CD14-positive monocyte (primary cell): ENCODE measurements around the gene SAMSN1. TPM values are rescaled to one million over a fixed set of nuclear protein-coding genes. Genes with fewer than 3 reads are reported as not detected.

ENCODE experiments used
- DNase-seq, 3 donors: peaks; one replicate each; pipeline ENCODE4 v3.0.0-alpha.2; 2011 to 2022
- H2AFZ ChIP-seq: 2 replicates; pipeline ENCODE4 v1.6.0; 2012; ENCODE audit warnings: mild to moderate bottlenecking, low read depth, low read length, inconsistent platforms; ENCODE audit not compliant: insufficient read depth, poor library complexity, severe bottlenecking
- H3K27ac ChIP-seq, 2 donors: 1 replicate in 1 of 2; 2 replicates in 1 of 2; pipeline ENCODE4 v1.5.1; 2012 to 2013; ENCODE audit warnings: low read length in 2 of 2, control low read depth in 1 of 2, inconsistent platforms in 1 of 2, low read depth in 1 of 2, mild to moderate bottlenecking in 1 of 2
- H3K27me3 ChIP-seq, 2 donors: one replicate each; pipeline versions ENCODE4 v1.6.0 to v1.6.1; 2011 to 2013; ENCODE audit warnings: low read length in 2 of 2; ENCODE audit not compliant: control insufficient read depth in 2 of 2, insufficient read depth in 2 of 2
- H3K36me3 ChIP-seq, 2 donors: replicated peaks in 1 of 2; 1 replicate in 1 of 2; 2 replicates in 1 of 2; pipeline versions ENCODE4 v1.5.1 to v1.6.1; 2012 to 2013; ENCODE audit warnings: low read length in 2 of 2, control low read depth in 1 of 2, inconsistent platforms in 1 of 2, mild to moderate bottlenecking in 1 of 2; ENCODE audit not compliant: insufficient read depth in 2 of 2, control insufficient read depth in 1 of 2
- H3K4me1 ChIP-seq, 2 donors: 1 replicate in 1 of 2; 2 replicates in 1 of 2; pipeline versions ENCODE4 v1.5.1 to v1.6.1; 2012 to 2013; ENCODE audit warnings: low read length in 2 of 2, control low read depth in 1 of 2, inconsistent platforms in 1 of 2, mild to moderate bottlenecking in 1 of 2, moderate library complexity in 1 of 2; ENCODE audit not compliant: insufficient read depth in 2 of 2, control insufficient read depth in 1 of 2
- H3K4me2 ChIP-seq: replicated peaks from 2 replicates; pipeline ENCODE3; 2012; ENCODE audit warnings: low read length, moderate library complexity, mild to moderate bottlenecking; ENCODE audit not compliant: poor library complexity, severe bottlenecking; ENCODE audit errors: extremely low read depth
- H3K4me3 ChIP-seq, 3 experiments: fragments of 200-600 bp in 1 of 3; sonication (generic) in 1 of 3; replicated peaks in 1 of 3; 1 replicate in 2 of 3; 2 replicates in 1 of 3; pipeline ENCODE4 v1.5.1; 2011 to 2013; ENCODE audit warnings: low read length in 3 of 3, mild to moderate bottlenecking in 3 of 3, control low read depth in 2 of 3, low read depth in 2 of 3, inconsistent platforms in 1 of 3, moderate library complexity in 1 of 3
- H3K79me2 ChIP-seq: 2 replicates; pipeline ENCODE4 v1.6.0; 2012; ENCODE audit warnings: mild to moderate bottlenecking, control low read depth, inconsistent platforms, low read length, moderate library complexity; ENCODE audit not compliant: insufficient read depth
- H3K9ac ChIP-seq: 2 replicates; pipeline ENCODE4 v1.6.0; 2017; ENCODE audit warnings: low read length, mild to moderate bottlenecking; ENCODE audit not compliant: insufficient read depth, poor library complexity, severe bottlenecking
- H3K9me3 ChIP-seq, 2 donors: replicated peaks in 1 of 2; 1 replicate in 1 of 2; 2 replicates in 1 of 2; pipeline versions ENCODE4 v1.5.1 to v1.6.1; 2012 to 2013; ENCODE audit warnings: low read length in 2 of 2, control low read depth in 1 of 2; ENCODE audit not compliant: control insufficient read depth in 1 of 2, insufficient read depth in 1 of 2
- H4K20me1 ChIP-seq: 2 replicates; pipeline ENCODE4 v1.6.0; 2012; ENCODE audit warnings: mild to moderate bottlenecking, low read length, control low read depth, moderate library complexity; ENCODE audit not compliant: insufficient read depth
- H3K27ac Mint-ChIP-seq, 7 donors: one replicate each; pipeline ENCODE4 v1.8.0; 2020; ENCODE audit warnings: mild to moderate bottlenecking in 7 of 7, mixed read lengths in 7 of 7, moderate library complexity in 6 of 7, inconsistent platforms in 2 of 7
- H3K27me3 Mint-ChIP-seq, 3 donors: one replicate each; pipeline ENCODE4 v1.8.0; 2021 to 2022; ENCODE audit warnings: low read depth in 3 of 3, mild to moderate bottlenecking in 3 of 3, mixed read lengths in 3 of 3, moderate library complexity in 3 of 3, inconsistent platforms in 1 of 3
- H3K36me3 Mint-ChIP-seq, 2 donors: one replicate each; pipeline ENCODE4 v1.8.0; 2020; ENCODE audit warnings: mixed read lengths in 2 of 2, inconsistent platforms in 1 of 2, mild to moderate bottlenecking in 1 of 2
- H3K4me1 Mint-ChIP-seq: one replicate; pipeline ENCODE4 v1.8.0; 2020; ENCODE audit warnings: mild to moderate bottlenecking, mixed read lengths
- H3K4me3 Mint-ChIP-seq, 2 donors: one replicate each; pipeline ENCODE4 v1.8.0; 2020; ENCODE audit warnings: mild to moderate bottlenecking in 2 of 2, mixed read lengths in 2 of 2, moderate library complexity in 1 of 2
- H3K9me3 Mint-ChIP-seq, 7 donors: one replicate each; pipeline ENCODE4 v1.8.0; 2020 to 2022; ENCODE audit warnings: mixed read lengths in 7 of 7, mild to moderate bottlenecking in 6 of 7, moderate library complexity in 6 of 7, inconsistent platforms in 2 of 7
- WGBS: methylation state at CpG from one replicate; pipeline ENCODE4 v1.1.5; 2013; ENCODE audit warnings: missing lambda C conversion rate; ENCODE audit not compliant: insufficient coverage; 5-methylcytosine and 5-hydroxymethylcytosine counted together
- intact Hi-C, 2 donors: fragments of 100-400 bp; cut with micrococcal nuclease; formaldehyde crosslinking; loops; one replicate each; pipeline versions ENCODE4 v1.15.0 to v1.15.1; 2023
- polyA plus RNA-seq, 3 donors: library from polyadenylated mRNA; depleted of rRNA in 1 of 3; unstranded in 2 of 3; stranded (reverse) in 1 of 3; fragments of 300-500 nt in 2 of 3; fragments of >200 nt in 1 of 3; fragmentation: Illumina TruSeq in 2 of 3; gene quantifications; 1 replicate in 2 of 3; 2 replicates in 1 of 3; pipeline ENCODE4 v1.2.3, GENCODE V29; 2012 to 2021
- TF ChIP-seq, protein P1 (sequence below): fragments of 200-600 bp; IDR thresholded peaks from one replicate; pipeline ENCODE4 v1.8.0; 2022; ENCODE audit warnings: antibody characterized with exemption, mild to moderate bottlenecking

SAMSN1 gene
- polyA plus RNA-seq, 3 donors = 20.9 to 38.6 (median 31.0) TPM

DNA sequence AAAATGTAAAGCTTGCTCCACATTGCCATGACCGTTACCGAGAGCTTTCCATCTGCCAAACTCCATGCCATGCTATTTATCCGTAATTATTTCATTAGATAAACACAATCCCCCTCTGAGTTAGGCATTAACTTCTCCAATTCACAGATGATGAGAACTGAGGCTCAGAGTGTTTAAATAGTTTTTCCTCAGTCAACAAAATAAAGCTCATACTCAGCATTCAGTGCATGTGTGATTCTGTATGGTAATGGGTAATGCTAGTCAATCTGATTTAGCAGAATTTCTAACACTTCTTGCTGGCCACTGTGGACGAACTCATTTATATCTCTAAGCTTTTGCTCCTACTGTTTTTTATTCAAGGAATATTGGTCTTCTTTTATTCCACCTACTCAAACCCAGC is 17.3 kb downstream of the SAMSN1 start:
- no peak for DNase-seq
- intact Hi-C loops = loop anchor here in 1 of 2 donors (10.0 kb wide), 2 partner anchors 66 to 336 kb away; no protein-coding TSS in a partner anchor
- peaks cover 0 to 9% of the 10 kb centered on the region in 2 donors for H3K36me3 ChIP-seq
- H3K9me3 ChIP-seq = no peaks in the 10 kb centered on the region
- peaks cover 55 to 83% of the 10 kb centered on the region in 2 donors for H3K4me1 ChIP-seq
- peak overlapping the region; percentile 37 for H3K4me2 ChIP-seq
- Mint-ChIP-seq H3K27ac (peak overlapping the region; percentile 79 to 96 (median 88)), H3K9me3 (no peaks in the 10 kb centered on the region), H3K4me3 (no peak overlapping the region), H3K36me3 (peaks cover 11 to 20% of the 10 kb centered on the region in 2 donors), H3K4me1 (peaks cover 65% of the 10 kb centered on the region), H3K27me3 (no peaks in the 10 kb centered on the region)
- peak overlapping the region in 1 of 3 experiments; percentile 48 for H3K4me3 ChIP-seq
- TF ChIP-seq, protein P1, sequence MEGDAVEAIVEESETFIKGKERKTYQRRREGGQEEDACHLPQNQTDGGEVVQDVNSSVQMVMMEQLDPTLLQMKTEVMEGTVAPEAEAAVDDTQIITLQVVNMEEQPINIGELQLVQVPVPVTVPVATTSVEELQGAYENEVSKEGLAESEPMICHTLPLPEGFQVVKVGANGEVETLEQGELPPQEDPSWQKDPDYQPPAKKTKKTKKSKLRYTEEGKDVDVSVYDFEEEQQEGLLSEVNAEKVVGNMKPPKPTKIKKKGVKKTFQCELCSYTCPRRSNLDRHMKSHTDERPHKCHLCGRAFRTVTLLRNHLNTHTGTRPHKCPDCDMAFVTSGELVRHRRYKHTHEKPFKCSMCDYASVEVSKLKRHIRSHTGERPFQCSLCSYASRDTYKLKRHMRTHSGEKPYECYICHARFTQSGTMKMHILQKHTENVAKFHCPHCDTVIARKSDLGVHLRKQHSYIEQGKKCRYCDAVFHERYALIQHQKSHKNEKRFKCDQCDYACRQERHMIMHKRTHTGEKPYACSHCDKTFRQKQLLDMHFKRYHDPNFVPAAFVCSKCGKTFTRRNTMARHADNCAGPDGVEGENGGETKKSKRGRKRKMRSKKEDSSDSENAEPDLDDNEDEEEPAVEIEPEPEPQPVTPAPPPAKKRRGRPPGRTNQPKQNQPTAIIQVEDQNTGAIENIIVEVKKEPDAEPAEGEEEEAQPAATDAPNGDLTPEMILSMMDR = no peak
- peaks cover 96% of the 10 kb centered on the region for H3K79me2 ChIP-seq
- no peak overlapping the region for H2AFZ ChIP-seq
- no peak overlapping the region for H3K9ac ChIP-seq
- WGBS = 80% methylated on average over 2 of the region's 4 CpGs
- H3K27me3 ChIP-seq = no peaks in the 10 kb centered on the region
- H4K20me1 ChIP-seq = no peaks in the 10 kb centered on the region
- peak overlapping the region; percentile 81 to 92 for H3K27ac ChIP-seq

DNA sequence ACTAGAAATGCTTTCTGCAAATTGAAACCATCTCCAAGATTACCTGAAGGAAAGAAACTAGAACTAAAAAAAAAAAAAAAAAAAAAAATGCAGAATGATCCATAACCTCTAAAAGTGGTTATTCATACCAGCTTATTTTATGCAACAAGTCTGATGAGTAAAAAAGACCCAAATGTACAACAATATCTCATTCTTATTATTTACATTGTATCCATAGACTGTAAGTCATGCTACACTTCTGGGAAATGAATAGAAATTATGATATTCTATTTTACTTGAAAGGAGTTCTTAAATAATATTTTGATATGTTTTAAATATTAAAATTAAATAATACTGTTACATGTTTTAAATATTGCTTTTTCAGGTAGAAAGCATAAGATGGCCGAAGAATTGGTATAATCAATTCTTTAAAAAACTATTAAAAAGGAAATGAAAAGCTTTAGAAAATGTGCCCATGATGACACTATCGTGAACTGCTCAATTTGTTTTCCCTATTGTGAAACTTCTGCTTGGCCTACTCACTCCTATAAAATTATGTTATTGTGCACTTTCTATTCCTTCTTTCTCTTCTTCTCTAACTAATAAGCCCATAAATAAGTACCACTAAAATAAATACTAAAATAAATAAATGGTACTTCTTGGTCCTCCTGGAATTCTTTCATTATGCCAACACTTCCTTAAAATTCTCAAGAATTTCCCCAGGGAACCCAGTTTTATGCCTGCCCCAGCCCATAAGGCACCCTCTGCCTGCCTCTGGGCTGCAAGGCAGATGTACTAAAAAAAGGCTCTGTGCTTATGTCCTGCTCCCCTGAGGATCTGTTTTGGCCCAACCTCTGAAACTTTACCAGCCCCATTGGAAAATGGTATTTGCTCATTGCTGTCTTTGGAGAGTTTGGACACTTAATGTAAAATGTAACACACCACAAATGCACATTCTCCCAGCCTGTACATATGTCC is 18.1 kb downstream of the SAMSN1 start:
- intact Hi-C loops = loop anchor here in 1 of 2 donors (10.0 kb wide), 2 partner anchors 67 to 337 kb away; no protein-coding TSS in a partner anchor
- peaks cover 11 to 20% of the 10 kb centered on the region in 2 donors for H3K36me3 Mint-ChIP-seq
- DNase-seq = peak; percentile 49 to 78 (median 72)
- TF ChIP-seq, protein P1 = no peak
- H3K9me3 ChIP-seq = no peaks in the 10 kb centered on the region
- peaks cover 57 to 86% of the 10 kb centered on the region in 2 donors for H3K4me1 ChIP-seq
- H3K4me3 ChIP-seq = peak overlapping the region in 1 of 3 experiments; percentile 56
- no peak overlapping the region for H2AFZ ChIP-seq
- H3K27me3 ChIP-seq = no peaks in the 10 kb centered on the region
- peak overlapping the region; percentile 81 to 92 for H3K27ac ChIP-seq
- H3K9ac ChIP-seq = no peak overlapping the region
- no CpG with 5 or more reads among the region's 2 CpGs for WGBS
- H3K27me3 Mint-ChIP-seq = no peaks in the 10 kb centered on the region
- peaks cover 96% of the 10 kb centered on the region for H3K79me2 ChIP-seq
- H3K4me1 Mint-ChIP-seq = peaks cover 67% of the 10 kb centered on the region
- no peaks in the 10 kb centered on the region for H4K20me1 ChIP-seq
- no peaks in the 10 kb centered on the region for H3K9me3 Mint-ChIP-seq
- peaks cover 0 to 9% of the 10 kb centered on the region in 2 donors for H3K36me3 ChIP-seq
- H3K27ac Mint-ChIP-seq = peak overlapping the region; percentile 79 to 96 (median 90)
- peak overlapping the region; percentile 37 for H3K4me2 ChIP-seq
- peak overlapping the region in 1 of 2 donors; percentile 33 for H3K4me3 Mint-ChIP-seq
